ENCODE measurements around the gene RCL1.

Gene RCL1

GRCh38 chr9:4904322-4905134, 111.8 kb downstream of the RCL1 start:
- H3K4me3 ChIP-seq (ENCODE audit: low read depth, low read length): no peak overlapping the region
- DNase-seq (ENCODE audit: low read depth): no peak
- no peak for TF ChIP-seq CTCF (IDR thresholded peaks at IDR 0.05; ENCODE audit: control insufficient read depth, extremely low read depth, insufficient read depth)

- TF ChIP-seq CTCF (IDR thresholded peaks at IDR 0.05; ENCODE audit: control insufficient read depth, extremely low read depth, insufficient read depth): no peak
- DNase-seq (ENCODE audit: low read depth): no peak
- H3K4me3 ChIP-seq (ENCODE audit: low read depth, low read length): no peak overlapping the region
Measured at GRCh38 chr9:4905135-4905490, 112.4 kb downstream of the RCL1 start.
